Measurements from ENCODE around the gene TRIM15.
"Not testable (repeated sequence)": the region's sequence is repeated elsewhere in the genome, so short reads cannot be mapped to it uniquely, and the experiment has no call there.

TRIM15 gene

DNA sequence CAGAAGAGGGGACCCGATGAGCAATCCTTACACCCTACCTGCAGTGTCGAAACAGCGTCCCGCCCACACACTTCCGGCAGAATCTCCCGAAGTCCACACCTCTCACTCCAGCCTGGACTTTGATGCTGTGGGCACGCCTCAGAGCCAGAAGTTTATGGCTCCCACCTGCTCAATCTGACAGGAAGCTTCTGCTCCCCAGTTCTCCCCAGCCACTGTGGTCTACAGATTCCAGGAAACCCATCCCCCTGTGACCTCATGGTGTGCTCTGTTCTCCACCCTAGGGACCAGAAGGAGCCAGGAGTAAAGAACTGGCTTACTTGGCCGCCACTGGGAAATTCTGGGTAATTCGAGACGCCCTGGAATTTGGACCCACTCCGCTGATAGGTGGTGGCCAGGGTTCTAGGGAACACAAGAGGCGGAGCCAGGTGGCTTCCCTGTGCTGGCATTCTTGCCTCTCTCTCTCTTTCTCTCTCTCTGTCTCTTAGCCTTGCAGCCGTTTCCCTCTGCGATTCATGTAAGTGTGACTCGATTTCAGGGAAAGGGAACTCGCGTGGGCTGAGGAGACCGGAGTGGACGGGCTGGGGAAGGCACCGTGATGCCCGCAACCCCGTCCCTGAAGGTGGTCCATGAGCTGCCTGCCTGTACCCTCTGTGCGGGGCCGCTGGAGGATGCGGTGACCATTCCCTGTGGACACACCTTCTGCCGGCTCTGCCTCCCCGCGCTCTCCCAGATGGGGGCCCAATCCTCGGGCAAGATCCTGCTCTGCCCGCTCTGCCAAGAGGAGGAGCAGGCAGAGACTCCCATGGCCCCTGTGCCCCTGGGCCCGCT lies at the start of gene TRIM15:
TSS of gene TRIM15 (plus strand) at position 457 of the 828 bp plus-strand sequence. CDS start at position 596, 139 bp downstream.
- DNase-seq: peak in 1 of 3 donors; percentile 31

DNA sequence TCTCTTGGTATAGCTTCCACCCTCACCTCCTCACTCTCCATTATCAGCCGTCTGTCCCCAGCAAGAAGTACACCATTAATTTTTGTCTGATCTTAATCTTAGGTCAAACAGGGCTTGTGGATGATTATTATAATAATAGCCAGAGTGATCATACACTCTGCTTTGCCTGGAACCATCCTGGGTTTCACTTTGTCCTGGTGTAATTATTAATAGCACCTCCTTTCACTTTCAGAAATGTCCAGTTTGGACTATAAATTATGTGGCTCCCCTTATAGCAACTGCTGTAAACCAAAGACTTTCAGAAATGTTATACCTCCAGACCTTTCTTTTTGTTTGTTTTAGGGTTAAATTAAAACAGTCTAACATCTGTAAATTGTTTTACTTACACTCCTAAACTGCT lies 49.5 kb upstream of the TRIM15 start:
- DNase-seq: no peak

DNA sequence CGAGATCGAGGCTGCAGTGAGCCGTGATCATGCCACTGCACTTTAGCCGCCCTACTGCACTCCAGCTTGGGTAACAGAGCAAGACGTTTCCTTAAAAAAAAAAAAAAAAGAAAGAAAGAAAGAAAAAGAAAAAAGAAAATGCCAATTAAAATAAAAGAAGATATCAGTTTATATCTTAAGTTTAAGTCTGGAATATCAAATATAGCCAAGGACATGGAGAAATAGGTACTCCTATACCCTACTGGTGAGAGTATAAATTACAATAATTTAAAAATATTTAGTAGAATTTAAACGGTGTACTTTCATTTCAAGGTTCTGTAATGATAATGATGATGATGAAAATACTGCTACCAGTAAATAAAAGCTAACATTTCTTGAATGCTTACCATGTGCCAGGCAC lies 46.6 kb upstream of the TRIM15 start:
- no peak for DNase-seq

DNA sequence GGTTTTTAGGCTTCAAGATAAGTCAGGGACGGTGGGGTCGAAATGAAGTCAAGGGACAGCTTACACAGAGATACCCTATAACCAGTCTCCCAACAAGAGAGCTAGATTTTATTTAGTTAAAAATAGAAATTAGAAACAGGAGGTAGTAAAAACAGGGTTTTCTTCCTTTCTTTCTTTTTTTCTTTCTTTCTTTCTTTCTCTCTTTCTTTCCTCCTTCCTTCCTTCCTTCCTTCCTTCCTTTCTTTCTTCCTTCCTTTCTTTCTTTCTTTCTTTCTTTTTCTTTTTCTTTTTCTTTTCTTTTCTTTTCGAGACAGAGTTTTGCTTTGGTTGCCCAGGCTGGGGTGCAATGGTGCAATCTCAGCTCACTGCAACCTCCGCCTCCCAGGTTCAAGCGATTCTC lies 44.7 kb upstream of the TRIM15 start:
- not testable (repeated sequence) for DNase-seq

DNA sequence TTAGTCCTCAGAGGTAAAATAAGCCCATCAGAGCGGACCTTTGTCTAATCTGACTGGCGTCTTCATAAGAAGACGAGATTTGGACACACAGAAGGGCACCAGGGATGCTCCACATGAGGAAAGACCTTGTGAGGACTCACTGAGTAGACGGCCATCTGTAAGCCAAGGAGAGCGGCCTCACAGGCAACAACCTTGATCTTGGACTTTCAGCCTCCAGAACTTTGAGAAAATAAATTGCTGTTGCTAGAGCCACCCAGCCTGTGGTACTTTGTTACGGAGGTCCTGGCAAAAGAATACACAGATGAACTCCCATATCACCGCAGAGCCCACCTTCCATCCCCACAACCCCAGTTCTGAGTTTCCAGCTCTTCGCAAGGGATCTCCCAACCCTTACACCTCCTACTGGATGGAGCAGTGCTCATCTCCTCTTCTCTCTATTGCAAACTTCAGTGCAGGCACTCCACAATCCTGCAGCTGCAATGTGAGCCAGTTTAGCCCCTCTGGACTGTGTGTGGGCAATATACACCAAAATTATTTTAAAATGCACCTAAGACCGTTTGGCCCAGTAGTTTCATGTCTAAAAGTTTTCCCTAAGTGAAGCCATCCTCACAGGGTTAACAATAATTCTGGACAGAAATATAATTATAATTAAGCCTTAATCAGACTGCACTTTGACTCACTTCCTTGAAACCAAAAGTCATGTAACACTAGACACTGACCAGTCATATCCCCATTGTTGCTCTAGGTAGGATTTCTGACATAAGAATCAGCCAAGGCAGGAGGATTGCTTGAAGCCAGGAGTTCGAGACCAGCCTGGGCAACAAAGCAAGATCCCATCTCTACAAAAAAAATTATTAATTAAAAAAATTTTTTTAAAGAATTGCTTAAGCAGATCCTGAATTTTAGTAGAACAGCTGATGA lies 41.6 kb upstream of the TRIM15 start:
- DNase-seq: no peak

DNA sequence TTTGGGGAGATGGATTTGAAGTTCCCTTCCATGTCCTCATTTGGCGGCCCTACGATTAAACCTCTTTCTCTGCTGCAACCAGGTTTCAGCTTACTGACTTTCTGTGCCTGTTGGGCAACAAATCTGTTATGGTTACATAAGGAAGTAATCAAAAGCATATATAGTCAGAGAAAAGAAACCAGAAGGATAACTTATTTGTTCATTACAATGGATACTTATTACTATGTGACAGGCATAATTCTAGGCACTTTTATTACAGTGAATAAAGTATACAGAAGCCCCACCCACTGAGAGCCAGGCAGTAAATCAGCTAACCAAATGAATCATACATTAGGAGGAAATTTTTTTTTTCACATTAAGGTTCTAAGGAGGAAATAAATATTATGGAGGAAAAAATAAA lies 40.8 kb upstream of the TRIM15 start:
- peak in 1 of 3 donors; percentile 42 for DNase-seq

DNA sequence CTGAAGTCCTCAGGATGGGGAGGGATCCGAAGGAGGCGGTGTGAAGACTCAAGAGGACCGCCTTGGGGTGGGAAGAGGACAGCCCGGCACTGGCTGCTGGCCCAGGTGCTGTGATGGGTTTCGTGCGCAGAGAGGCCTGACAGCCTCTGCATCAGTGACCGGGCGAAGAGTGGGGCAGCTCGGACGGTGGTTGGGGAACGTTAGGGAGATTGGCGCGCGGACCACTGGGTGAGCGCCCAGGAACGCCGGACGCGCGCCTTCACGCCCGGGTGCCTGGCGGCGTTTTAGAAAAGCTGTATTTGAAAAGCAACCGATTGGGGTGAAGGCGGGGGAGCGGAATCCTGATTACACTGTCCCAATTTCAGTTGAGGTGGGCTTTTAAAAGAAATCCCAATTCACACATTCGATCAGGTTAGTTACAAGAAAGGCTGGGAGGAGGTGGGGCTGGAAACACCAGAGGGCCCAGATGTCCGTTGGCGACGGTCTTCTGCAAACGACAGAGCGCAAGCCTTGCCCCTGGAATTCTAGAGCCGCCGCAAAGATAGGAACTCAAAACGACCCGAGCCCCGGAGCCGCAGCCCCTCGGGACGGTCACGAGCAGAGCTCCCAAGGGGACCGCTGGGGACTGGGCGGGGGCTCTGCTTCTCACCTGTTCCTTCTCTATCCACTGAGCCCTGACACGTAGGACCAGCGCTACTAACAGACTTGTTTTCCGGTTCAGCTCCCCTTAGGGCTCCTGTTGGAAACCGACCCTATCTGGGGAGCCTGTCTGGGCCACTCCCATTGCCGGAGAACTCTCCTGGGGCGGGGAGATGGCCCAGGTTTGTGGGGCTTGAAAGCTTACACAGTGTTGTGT lies 35.9 kb upstream of the TRIM15 start:
- no peak for DNase-seq

DNA sequence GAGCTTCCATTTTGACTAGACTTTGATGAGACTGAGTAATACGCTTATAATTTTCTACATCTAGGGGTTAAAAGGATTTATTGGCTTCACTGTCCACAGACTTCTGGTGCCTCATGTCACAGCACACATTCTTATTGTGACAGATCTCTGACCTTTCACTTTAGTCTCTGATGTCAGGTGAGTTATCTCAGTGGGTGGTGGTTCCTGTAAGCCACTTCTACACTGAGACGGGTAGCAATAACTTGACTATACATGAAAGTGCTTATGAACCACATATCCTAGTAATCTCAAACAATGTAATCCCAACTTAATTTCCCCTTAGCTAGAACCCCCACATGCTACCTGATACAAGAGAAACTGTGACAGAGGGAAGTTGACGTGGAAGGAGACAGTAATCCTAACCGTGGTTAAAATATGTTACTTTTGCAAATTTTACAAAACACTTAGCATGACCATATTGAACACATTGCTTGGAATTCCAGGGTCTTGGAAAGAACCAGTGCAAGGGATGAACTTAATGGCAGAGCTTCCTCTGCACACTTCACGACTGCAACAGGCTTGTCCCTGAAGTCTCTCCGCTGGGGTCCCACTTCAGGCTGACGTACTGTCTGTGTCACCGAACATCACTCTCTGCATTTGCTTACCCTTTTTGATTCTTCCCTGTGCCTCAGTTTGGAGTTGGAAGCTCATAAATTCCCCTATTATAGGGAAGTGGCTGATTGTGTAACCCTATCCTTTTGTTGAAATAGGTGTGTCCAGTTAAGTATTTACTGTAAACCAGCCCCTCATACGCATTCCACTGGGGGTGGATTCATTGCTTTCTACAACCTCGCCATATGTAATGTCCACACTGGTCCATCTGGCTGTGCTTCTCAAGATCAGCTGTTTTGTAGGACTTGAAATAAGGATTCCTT lies 33.8 kb upstream of the TRIM15 start:
- peak in 1 of 3 donors; percentile 55 for DNase-seq

DNA sequence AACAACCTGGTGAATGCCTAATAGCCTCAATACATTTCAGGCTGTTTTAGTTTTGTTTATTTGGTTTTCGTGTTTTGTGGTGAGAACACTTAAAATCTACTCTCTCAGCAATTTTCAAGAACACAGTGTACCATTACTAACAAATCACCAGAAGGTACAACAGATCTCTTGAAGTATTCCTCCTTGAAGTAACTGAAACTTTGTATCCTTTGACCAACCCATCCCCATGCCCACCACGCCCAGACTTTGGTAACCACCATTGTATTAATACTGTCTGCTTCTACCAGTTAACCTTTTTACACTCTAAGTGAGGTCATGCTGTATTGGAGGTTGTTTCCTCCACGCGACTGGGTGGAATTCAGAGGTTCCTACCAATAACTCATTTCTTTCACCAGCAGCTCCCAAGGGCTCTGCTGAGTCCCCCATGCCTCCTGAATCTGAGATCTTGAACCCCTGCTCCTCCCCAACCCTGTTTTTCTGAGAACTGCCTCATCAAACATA lies 33.1 kb upstream of the TRIM15 start:
- no peak for DNase-seq

DNA sequence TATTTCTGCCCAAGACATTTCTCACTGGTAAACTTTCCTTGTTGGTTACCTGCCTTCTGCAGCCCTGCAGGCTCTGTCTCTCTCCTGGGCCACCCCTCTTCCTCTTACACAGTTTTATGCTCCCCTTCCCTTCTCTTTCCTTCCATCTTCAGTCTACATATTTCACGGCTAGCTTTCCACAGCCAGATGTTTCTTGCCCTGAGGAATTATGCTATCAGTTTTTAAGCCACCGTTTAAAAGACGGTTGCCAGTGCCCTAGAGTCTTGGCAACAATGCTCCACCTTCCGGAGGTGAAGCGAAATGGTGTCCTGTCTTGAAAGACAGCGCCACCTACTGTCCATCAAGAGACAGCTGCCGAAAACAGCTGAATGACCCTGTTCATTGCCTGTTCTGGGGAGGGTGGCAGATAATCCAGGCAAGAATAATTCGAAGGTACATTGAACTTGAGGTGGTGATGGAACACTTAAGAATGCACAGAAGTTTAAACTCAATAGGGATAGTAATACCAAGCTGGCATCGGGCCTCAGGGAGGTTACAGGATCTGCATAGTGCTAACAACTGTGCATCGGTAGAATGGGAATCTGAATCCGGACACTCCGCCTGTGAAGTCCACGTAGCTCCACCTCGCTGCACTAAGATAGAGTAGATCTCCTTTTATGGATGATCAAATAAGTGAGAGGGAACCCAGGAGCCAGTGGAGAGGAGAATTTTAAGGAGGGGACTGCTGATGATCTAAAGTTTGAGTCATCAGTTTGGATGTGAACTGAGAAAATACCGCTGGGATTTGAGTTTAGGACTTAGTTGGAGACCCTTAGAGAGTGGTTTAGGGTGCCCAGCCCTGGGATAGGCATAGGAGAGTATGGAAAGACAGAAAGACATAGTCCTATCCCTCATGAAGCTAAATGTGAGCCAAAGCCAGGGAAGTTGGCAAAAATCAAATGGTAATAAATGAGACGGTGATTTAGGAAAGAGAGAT lies 32.2 kb upstream of the TRIM15 start:
- peak; percentile 85 to 93 (median 89) for DNase-seq

DNA sequence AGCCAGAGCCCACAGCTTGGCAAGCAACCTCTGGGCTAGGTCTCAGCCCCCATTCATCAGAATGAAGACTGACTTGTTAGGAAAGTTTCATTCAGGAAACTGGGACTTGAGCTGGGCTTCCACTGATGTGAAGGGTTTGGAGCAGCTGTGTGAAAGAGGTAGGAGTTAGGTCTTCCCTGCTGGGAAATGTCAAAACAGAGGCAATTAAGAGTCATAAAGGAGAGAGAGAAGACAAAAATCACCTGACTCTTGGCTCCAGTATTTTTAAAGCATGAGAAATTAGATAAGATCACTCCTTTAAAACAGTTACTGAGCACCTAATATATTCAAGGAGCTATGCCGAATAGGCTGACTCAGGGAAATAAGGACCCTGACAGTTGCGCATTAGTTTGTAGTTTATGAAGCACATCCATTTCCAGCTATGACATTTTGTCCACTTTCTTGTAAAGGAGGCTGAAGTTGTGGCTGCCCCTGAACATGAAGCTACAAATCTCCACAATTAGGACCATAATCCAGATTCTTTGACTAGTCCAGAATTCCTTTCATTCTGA lies 31.3 kb upstream of the TRIM15 start:
- DNase-seq: no peak

DNA sequence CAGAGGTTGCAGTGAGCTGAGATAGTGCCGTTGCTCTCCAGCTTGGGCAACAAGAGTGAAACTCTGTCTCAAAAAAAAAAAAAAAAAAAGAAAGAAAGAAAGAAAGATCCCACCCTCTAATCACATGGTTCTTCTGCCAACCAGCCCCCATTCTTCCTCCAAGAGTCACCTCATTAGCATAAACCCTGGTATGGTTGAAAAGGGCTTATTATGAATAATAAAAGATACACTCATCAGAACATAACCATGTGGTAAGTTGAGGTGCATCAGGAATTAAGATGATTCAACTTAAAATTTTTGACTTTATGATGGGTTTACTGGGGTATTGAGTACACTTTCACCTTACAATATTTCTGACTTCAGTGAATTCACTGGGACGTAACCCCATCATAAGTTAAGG lies 28.2 kb upstream of the TRIM15 start:
- no peak for DNase-seq

DNA sequence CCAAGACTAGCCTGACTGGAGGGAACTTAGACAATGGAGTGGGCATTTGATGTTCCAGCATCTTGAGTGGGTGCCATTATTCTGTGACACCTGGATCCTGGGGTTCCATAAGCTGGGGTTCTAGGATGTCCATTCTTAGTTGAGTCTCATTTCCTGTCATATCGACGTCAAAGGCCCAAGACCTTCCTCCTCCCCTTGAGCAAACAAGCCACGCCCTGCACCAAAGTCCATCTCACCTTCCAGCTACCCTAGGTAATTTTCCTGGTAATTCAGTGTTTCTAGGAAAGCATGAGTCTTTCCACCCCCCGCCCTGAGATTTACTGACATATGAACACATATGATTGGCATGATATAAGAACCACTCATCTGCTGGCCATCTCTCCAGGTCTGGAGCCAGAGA lies 27.6 kb upstream of the TRIM15 start, which contains the start of gene TRIM40:
TSS of gene TRIM40 (plus strand) at position 384 of the 400 bp plus-strand sequence. CDS start 897 bp downstream, outside the sequence.
- no peak for DNase-seq

DNA sequence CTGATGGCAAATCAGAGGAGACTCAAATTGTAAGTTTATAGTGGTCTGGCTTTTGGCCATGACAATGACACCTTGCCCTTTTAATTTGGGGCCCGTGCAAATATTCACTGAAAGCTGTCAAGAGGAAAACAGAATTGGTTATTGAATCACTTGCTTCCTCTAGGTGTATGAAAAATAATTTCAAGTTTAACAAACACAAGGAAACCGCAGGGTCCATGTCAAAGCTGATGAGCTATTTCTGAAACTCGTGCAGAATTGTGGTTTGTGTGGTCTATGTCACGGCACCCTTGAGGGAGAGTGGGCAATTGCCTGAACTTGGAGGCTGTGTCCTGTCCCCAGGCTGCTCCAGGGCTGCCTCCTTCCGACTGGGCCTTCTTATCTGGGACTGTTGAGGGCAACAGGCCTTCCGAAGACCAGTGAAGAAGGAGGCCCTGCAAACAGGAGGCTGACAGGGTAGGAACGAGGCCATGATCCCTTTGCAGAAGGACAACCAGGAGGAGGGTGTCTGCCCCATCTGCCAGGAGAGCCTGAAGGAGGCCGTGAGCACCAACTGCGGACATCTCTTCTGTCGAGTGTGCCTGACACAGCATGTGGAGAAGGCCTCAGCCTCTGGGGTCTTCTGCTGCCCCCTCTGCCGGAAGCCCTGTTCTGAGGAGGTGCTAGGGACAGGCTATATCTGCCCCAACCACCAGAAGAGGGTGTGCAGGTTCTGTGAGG lies 26.6 kb upstream of the TRIM15 start:
- DNase-seq: no peak

DNA sequence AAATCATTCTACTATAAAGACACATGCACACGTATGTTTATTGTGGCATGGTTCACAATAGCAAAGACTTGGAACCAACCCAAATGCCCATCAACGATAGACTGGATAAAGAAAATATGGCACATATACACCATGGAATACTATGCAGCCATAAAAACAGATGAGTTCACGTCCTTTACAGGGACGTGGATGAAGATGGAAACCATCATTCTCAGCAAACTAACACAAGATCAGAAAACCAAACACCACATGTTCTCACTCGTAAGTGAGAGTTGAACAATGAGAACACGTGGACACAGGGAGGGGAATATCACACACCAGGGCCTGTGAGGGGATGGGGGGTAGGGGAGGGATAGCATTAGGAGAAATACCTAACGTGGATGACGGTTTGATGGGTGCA lies 23.1 kb upstream of the TRIM15 start:
- DNase-seq: not testable (repeated sequence)

DNA sequence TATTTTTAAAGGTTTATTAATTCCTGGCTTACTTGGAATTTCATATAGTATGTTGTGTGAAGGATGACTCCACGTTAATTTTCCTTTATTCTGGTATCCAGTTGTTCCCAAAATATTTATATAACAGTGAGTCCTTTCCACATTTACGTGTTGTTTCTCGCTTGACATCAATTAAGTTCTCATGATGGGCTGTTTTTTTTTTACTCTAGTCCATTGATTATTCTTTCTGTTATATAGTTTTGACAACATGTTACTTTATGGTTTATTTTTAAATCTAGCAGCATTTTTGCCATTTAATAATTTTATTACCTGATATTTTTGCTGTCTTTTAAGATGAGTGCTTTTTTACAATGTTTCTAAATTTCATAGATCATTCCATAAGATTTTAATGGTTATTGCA lies 20.7 kb upstream of the TRIM15 start:
- DNase-seq: no peak

DNA sequence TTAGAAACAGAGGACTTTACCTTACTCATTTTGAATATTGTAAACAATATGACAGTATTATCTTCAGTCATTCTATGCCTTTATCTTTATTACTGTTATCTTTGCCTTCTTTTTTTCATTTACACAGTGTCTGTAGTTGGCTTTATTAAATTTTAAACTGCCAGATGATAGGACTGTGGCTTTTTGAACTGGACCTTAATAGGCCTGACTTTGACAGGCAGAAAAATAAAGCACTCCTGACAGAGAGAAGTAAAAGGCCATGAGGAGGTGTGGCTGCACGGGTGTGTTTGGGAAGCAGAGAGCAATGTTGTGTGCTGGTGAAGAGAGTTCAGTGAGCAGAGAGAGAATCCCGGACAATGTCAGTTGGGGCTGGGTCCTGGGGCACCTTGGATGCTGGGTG lies 19.6 kb upstream of the TRIM15 start:
- no peak for DNase-seq

DNA sequence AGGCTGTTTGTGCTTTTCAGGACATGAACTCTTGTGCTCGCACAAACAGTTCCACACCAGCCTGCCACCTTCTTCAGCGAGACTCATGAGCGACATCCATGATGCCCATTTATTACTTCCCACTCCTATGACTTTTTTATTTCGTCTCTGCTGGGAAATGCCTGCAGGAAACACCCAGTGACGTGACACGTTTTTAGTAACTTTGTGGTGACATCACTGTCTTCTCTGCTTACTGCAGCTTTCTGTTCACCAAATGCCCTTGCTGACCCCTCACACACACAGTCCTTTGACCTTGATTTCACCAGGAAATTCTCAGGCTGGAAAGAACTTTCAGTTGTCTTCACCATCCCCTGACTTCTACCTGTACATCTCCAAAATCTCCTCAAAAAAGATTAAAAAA lies 18.5 kb upstream of the TRIM15 start:
- DNase-seq: peak; percentile 22 to 61 (median 43)

DNA sequence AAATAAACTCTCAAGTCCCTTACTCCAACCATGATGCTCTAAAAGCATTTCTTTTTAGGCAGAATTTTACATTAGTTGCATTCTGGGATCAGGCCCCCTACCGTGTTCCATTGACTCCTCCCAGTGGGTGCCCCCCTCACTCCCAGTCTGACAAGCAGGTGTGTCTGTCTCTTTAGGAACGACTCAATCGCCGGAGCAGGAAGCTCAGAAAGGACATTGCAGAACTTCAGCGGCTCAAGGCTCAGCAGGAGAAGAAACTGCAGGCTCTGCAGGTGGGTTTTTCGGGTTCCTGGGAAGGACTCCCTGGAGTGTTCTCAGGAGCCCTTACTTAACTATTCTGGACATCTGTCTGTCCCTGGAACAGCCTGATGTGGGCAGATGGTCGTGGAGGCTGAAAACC lies 17.5 kb upstream of the TRIM15 start:
- DNase-seq: no peak

Measured in suppressor macrophage treated with lipopolysaccharide for 1 hour (primary cell).